HepG2 (cell line): Measurements from ENCODE around the gene PTPRH. TPM values are rescaled to one million over a fixed set of nuclear protein-coding genes. Genes with fewer than 3 reads are reported as not detected.
A peak's percentile ranks its signal among the peaks of the same experiment; 100 is the strongest.

Source experiments
- ATAC-seq: fragments of 200-7000 bp; cut with Tn5 transposase; 3 replicates; pipeline ENCODE4 v1.9.1; 2020; ENCODE audit warnings: mild to moderate bottlenecking, moderate library complexity
- Bru-seq: library from RNA; stranded (reverse); fragments of 400-500 nt; gene quantifications from one replicate; lab custom pipeline; 2021; lab: Mats Ljungman, UMichigan
- BruChase-seq, 2 experiments: library from RNA; stranded (reverse); fragments of 400-500 nt; gene quantifications; one replicate each; lab custom pipeline; 2021; lab: Mats Ljungman, UMichigan
- BruUV-seq: library from RNA; stranded (reverse); fragments of 400-500 nt; replicated peaks from 2 replicates; lab custom pipeline; 2021; lab: Mats Ljungman, UMichigan
- CTCF ChIA-PET: fragments of 300-600 bp; formaldehyde crosslinking; extraction: SDS; loops from one replicate; lab custom pipeline; 2021; ENCODE audit warnings: low total read pairs, inconsistent platforms, low intra/inter-chr PET ratio; lab: Yijun Ruan, JAX
- POLR2A ChIA-PET: fragments of 350-600 bp; sonication (Branson Sonifier 250); formaldehyde crosslinking; loops from one replicate; lab custom pipeline; 2020; ENCODE audit warnings: antibody characterized with exemption, inconsistent platforms; lab: Yijun Ruan, JAX
- DNase-seq: peaks from one replicate; pipeline ENCODE4 v3.0.0-alpha.2; 2015; ENCODE audit warnings: low spot score
- FAIRE-seq: peaks from 3 replicates; lab custom pipeline; 2011; peaks lifted over from hg19 to GRCh38; lab: Jason Lieb, UNC
- H2AFZ ChIP-seq: one replicate; pipeline ENCODE4 v1.6.1; 2011; ENCODE audit warnings: low read length, inconsistent platforms
- H3K27ac ChIP-seq: fragments of 300-600 bp; 3 replicates; pipeline ENCODE4 v1.8.0; 2011; ENCODE audit warnings: mixed run types, mild to moderate bottlenecking, mixed read lengths, low read length, inconsistent platforms; ENCODE audit not compliant: insufficient read depth; ENCODE audit errors: extremely low read length
- H3K27me3 ChIP-seq, 2 experiments: fragments of 200-600 bp in 1 of 2; 2 replicates in 1 of 2; 3 replicates in 1 of 2; pipeline versions ENCODE4 v1.6.0 to v1.8.0; 2011; ENCODE audit warnings: low read length in 2 of 2, mild to moderate bottlenecking in 2 of 2, moderate library complexity in 2 of 2, inconsistent platforms in 1 of 2; ENCODE audit not compliant: insufficient read depth in 2 of 2, control insufficient read depth in 1 of 2
- H3K36me3 ChIP-seq, 2 experiments: fragments of 200-600 bp in 1 of 2; replicated peaks in 1 of 2; 2 replicates in 1 of 2; 3 replicates in 1 of 2; pipeline versions ENCODE4 v1.5.1 to v1.8.0; 2011; ENCODE audit warnings: low read length in 2 of 2, inconsistent platforms in 1 of 2; ENCODE audit not compliant: insufficient read depth in 2 of 2, control insufficient read depth in 1 of 2
- H3K4me1 ChIP-seq: 2 replicates; pipeline ENCODE4 v1.5.1; 2012; ENCODE audit warnings: low read length, inconsistent platforms; ENCODE audit not compliant: insufficient read depth
- H3K4me2 ChIP-seq: 2 replicates; pipeline ENCODE4 v1.6.0; 2011; ENCODE audit warnings: low read depth, low read length, inconsistent platforms
- H3K4me3 ChIP-seq, 3 experiments: fragments of 200-600 bp in 1 of 3; sonication (generic), shearing (Covaris generic) in 1 of 3; replicated peaks in 1 of 3; 2 replicates each; pipeline ENCODE4 v1.5.1; 2011 to 2016; ENCODE audit warnings: low read length in 3 of 3, inconsistent platforms in 2 of 3, low read depth in 2 of 3, mild to moderate bottlenecking in 2 of 3, control low read depth in 1 of 3, mixed read lengths in 1 of 3; ENCODE audit not compliant: insufficient read depth in 1 of 3
- H3K79me2 ChIP-seq: one replicate; pipeline ENCODE4 v1.6.1; 2011; ENCODE audit warnings: low read length, inconsistent platforms; ENCODE audit not compliant: insufficient read depth
- H3K9ac ChIP-seq: 2 replicates; pipeline ENCODE4 v1.6.0; 2011; ENCODE audit warnings: mild to moderate bottlenecking, low read depth, low read length, inconsistent platforms; ENCODE audit not compliant: insufficient read depth
- H3K9me3 ChIP-seq: 2 replicates; pipeline ENCODE4 v1.5.1; 2012; ENCODE audit warnings: mild to moderate bottlenecking, low read length
- H4K20me1 ChIP-seq: 2 replicates; pipeline ENCODE4 v1.6.0; 2011; ENCODE audit warnings: inconsistent platforms, mild to moderate bottlenecking, low read length, moderate library complexity; ENCODE audit not compliant: insufficient read depth
- FLYWCH1 ChIP-seq: sonication (generic); formaldehyde crosslinking; IDR thresholded peaks from 2 replicates; pipeline ENCODE4 v1.8.1; 2023; ENCODE audit warnings: mild to moderate bottlenecking, missing genetic modification reagents
- GATAD1 ChIP-seq: IDR thresholded peaks from 2 replicates; pipeline ENCODE4 v1.6.1; 2016; ENCODE audit warnings: missing genetic modification reagents, missing compliant biosample characterization
- HNF4A ChIP-seq: sonication (generic); formaldehyde crosslinking; IDR thresholded peaks from 2 replicates; pipeline ENCODE4 v1.4.0; 2020; ENCODE audit warnings: missing genetic modification reagents
- MYC ChIP-seq: sonication (generic); formaldehyde crosslinking; IDR thresholded peaks from 2 replicates; pipeline ENCODE4 v1.9.0; 2021; ENCODE audit warnings: missing genetic modification reagents, borderline replicate concordance
- NRL ChIP-seq: sonication (generic); formaldehyde crosslinking; IDR thresholded peaks from 2 replicates; pipeline ENCODE4 v1.5.0; 2020; ENCODE audit warnings: missing genetic modification reagents, mild to moderate bottlenecking, moderate library complexity, borderline replicate concordance
- PRPF4 ChIP-seq: fragments of 200-400 bp; formaldehyde crosslinking; IDR thresholded peaks from 2 replicates; pipeline ENCODE4 v1.6.1; 2016; ENCODE audit warnings: low read length, low read depth; ENCODE audit not compliant: poor library complexity, severe bottlenecking
- YEATS4 ChIP-seq: sonication (generic); formaldehyde crosslinking; IDR thresholded peaks from 2 replicates; pipeline ENCODE4 v1.4.0; 2020; ENCODE audit warnings: missing genetic modification reagents, borderline replicate concordance
- ZNF281 ChIP-seq: sonication (generic); formaldehyde crosslinking; IDR thresholded peaks from 2 replicates; pipeline ENCODE4 v1.4.0; 2020; ENCODE audit warnings: missing genetic modification reagents, borderline replicate concordance
- ZNF574 ChIP-seq: sonication (generic); formaldehyde crosslinking; IDR thresholded peaks from 2 replicates; pipeline ENCODE4 v1.4.0; 2020; ENCODE audit warnings: missing genetic modification reagents
- ZNF724P ChIP-seq: sonication (generic); formaldehyde crosslinking; IDR thresholded peaks from 2 replicates; pipeline ENCODE4 v1.8.0; 2022; ENCODE audit warnings: missing genetic modification reagents, borderline replicate concordance
- ZNF772 ChIP-seq: sonication (generic); formaldehyde crosslinking; IDR thresholded peaks from 2 replicates; pipeline ENCODE4 v1.5.0; 2020; ENCODE audit warnings: mild to moderate bottlenecking, missing genetic modification reagents
- WGBS: methylation state at CpG from one replicate; pipeline ENCODE4 v1.1.6; 2017; ENCODE audit warnings: low lambda C conversion rate; 5-methylcytosine and 5-hydroxymethylcytosine counted together
- in situ Hi-C: cut with HindIII; loops from 2 replicates; pipeline ENCODE4 v1.10.0; 2017; ENCODE audit warnings: low pct_unique_long_range_greater_than_20kb; ENCODE audit not compliant: extremely low pct_ligation_motif_present
- intact Hi-C: fragments of 100-400 bp; cut with micrococcal nuclease; formaldehyde crosslinking; loops from one replicate; pipeline ENCODE4 v1.10.0; 2022; ENCODE audit not compliant: unreplicated experiment
- long read RNA-seq, 2 experiments: library from RNA in 1 of 2; library from polyadenylated mRNA in 1 of 2; stranded (forward) in 1 of 2; unstranded in 1 of 2; transcript quantifications; one replicate each; pipeline ENCODE4 v2.0.0, GENCODE V29; 2019 to 2022
- polyA minus RNA-seq, 3 experiments: library from RNA; depleted of rRNA, polyadenylated mRNA; stranded (reverse); fragments of >200 nt; gene quantifications; 2 replicates each; pipeline ENCODE4 v1.2.3, GENCODE V29; 2011; ENCODE audit warnings: low replicate concordance in 1 of 3
- polyA plus RNA-seq, 8 experiments: library from polyadenylated mRNA; depleted of rRNA in 3 of 8; stranded (reverse) in 7 of 8; unstranded in 1 of 8; fragments of >200 nt; fragmentation: Illumina TruSeq in 4 of 8; extraction: Trizol in 4 of 8; gene quantifications; 2 replicates each; pipeline versions ENCODE4 v1.2.1 to v1.2.3, GENCODE V29; 2011 to 2016; ENCODE audit warnings: low read depth in 4 of 8, missing spikeins in 1 of 8, mixed read lengths in 1 of 8; ENCODE audit not compliant: insufficient read depth in 1 of 8
- total RNA-seq, 5 experiments: library from RNA; depleted of rRNA; stranded (reverse); fragments of >200 nt; fragmentation: Illumina TruSeq; extraction: Trizol; gene quantifications; 2 replicates each; pipeline ENCODE4 v1.2.3, GENCODE V29; 2016; ENCODE audit warnings: low read depth in 1 of 5

The PTPRH gene
- total RNA-seq (2016; rRNA removed; fragmentation: Illumina TruSeq; extraction: Trizol) (9.9 and 14.7 TPM in 2 replicates), polyA plus RNA-seq (2011; rRNA removed) (125 and 166 TPM in 2 replicates), polyA minus RNA-seq (2011; rRNA and poly(A)+ RNA removed; ENCODE audit: low replicate concordance) (4.3 and 150 TPM in 2 replicates), Bru-seq, nascent RNA (percentile 77 among the genes with signal in this experiment), BruChase-seq, experiment 1, labeled RNA remaining after a 6-hour chase (percentile 77 among the genes with signal in this experiment), BruChase-seq, experiment 2, labeled RNA remaining after a 2-hour chase (percentile 79 among the genes with signal in this experiment)
- 1.9 and 2.0 TPM in 2 replicates for total RNA-seq (2016; cell fraction: cytosol; rRNA removed; fragmentation: Illumina TruSeq; extraction: Trizol; ENCODE audit: low read depth)
- total RNA-seq (2016; cell fraction: insoluble cytoplasmic fraction; rRNA removed; fragmentation: Illumina TruSeq; extraction: Trizol) = 8.4 and 15.2 TPM in 2 replicates
- 5.0 and 5.3 TPM in 2 replicates for total RNA-seq (2016; cell fraction: membrane; rRNA removed; fragmentation: Illumina TruSeq; extraction: Trizol)
- 13.3 and 16.9 TPM in 2 replicates for total RNA-seq (2016; cell fraction: nucleus; rRNA removed; fragmentation: Illumina TruSeq; extraction: Trizol)
- polyA plus RNA-seq (2011; cell fraction: cytosol; rRNA removed) = 78.8 and 83.6 TPM in 2 replicates
- 220 and 225 TPM in 2 replicates for polyA plus RNA-seq (2011; cell fraction: nucleus; rRNA removed)
- 52.4 and 60.5 TPM in 2 replicates for polyA plus RNA-seq (2012)
- polyA plus RNA-seq (2016; cell fraction: cytosol; fragmentation: Illumina TruSeq; extraction: Trizol; ENCODE audit: low read depth) = 0.66 and 0.80 TPM in 2 replicates
- polyA plus RNA-seq (2016; cell fraction: insoluble cytoplasmic fraction; fragmentation: Illumina TruSeq; extraction: Trizol; ENCODE audit: low read depth) = 5.8 and 6.3 TPM in 2 replicates
- polyA plus RNA-seq (2016; cell fraction: membrane; fragmentation: Illumina TruSeq; extraction: Trizol; ENCODE audit: low read depth) = 1.2 and 2.2 TPM in 2 replicates
- polyA plus RNA-seq (2016; cell fraction: nucleus; fragmentation: Illumina TruSeq; extraction: Trizol; ENCODE audit: insufficient read depth, low read depth) = 19.3 and 22.0 TPM in 2 replicates
- polyA minus RNA-seq (2011; cell fraction: cytosol; rRNA and poly(A)+ RNA removed) = 36.0 and 38.7 TPM in 2 replicates
- 84.6 and 100 TPM in 2 replicates for polyA minus RNA-seq (2011; cell fraction: nucleus; rRNA and poly(A)+ RNA removed)
- long read RNA-seq, experiment 1, partial matches to known transcripts = 7 of 9 reads
- long read RNA-seq, experiment 1, other reads (novel, unspliced or antisense) = 2 of 9 reads
- long read RNA-seq, experiment 2, partial matches to known transcripts = 31 of 50 reads
- long read RNA-seq, experiment 2, other reads (novel, unspliced or antisense) = 19 of 50 reads

GRCh38 chr19:55208880-55209692, at the start of gene PTPRH:
Gene PTPRH (minus strand): TSS chr19:55209501. CDS start chr19:55209433, 68 bp downstream.
- Histone ChIP-seq H3K79me2 (peaks cover 14% of the 10 kb centered on the region), H3K27ac (peak within 1 kb of the TSS; percentile 85), H3K9me3 (no peaks in the 10 kb centered on the region), H3K9ac (peak within 1 kb of the TSS; percentile 84), H3K27me3 (no peaks in the 10 kb centered on the region; a peak in 1 of 5 replicates), H4K20me1 (no peaks in the 10 kb centered on the region), H2AFZ (no peak within 1 kb of the TSS), H3K4me1 (peaks cover 73% of the 10 kb centered on the region), H3K36me3 (peaks cover 6 to 18% of the 10 kb centered on the region in 2 experiments; a peak in 4 of 5 replicates), H3K4me2 (peak within 1 kb of the TSS; percentile 93), H3K4me3 (peak within 1 kb of the TSS; percentile 21 to 69 (median 44); a peak in 4 of 6 replicates)
- ChIA-PET CTCF (no interaction called here), POLR2A (interaction anchor here (0.9 to 3.3 kb wide), 17 partner anchors 10 to 344 kb away, joined by 3 to 43 read pairs (median 4); partner anchors contain the start of genes HSPBP1, ISOC2, KMT5C and PPP6R1)
- intact Hi-C loops (no loop called here), in situ Hi-C loops (no loop called here)
- ATAC-seq (peak; percentile 19), DNase-seq (no peak), FAIRE-seq (no peak)
- BruUV-seq = no TSS peak
- 2% methylated on average over 9 of the region's 18 CpGs for WGBS
- TF ChIP-seq PRPF4 = no peak
- TF ChIP-seq HNF4A (CRISPR knock-in tag) = peak; percentile 47; the same call in 1 of the 2 replicates
- peak; percentile 2; the same call in 1 of the 2 replicates for TF ChIP-seq ZNF574 (CRISPR knock-in tag)
- TF ChIP-seq YEATS4 = peak; percentile 25
- TF ChIP-seq ZNF772 (CRISPR knock-in tag) = 0 out of 2 replicates have a peak, but pooled peaks have one; percentile 4
- peak; percentile 44; the same call in 1 of the 2 replicates for TF ChIP-seq MYC (CRISPR knock-in tag)
- TF ChIP-seq ZNF724P (CRISPR knock-in tag) = 0 out of 2 replicates have a peak, but pooled peaks have one; percentile 7
- TF ChIP-seq ZNF281 = peak; percentile 26; the same call in 1 of the 2 replicates
- TF ChIP-seq NRL = 0 out of 2 replicates have a peak, but pooled peaks have one; percentile 2
- TF ChIP-seq FLYWCH1 = no peak
- TF ChIP-seq GATAD1 = 0 out of 2 replicates have a peak, but pooled peaks have one; percentile 45
